T1000 (cell line): ENCODE results near the gene ABCC11.
"Not testable (repeated sequence)": the region's sequence is repeated elsewhere in the genome, so short reads cannot be mapped to it uniquely, and the experiment has no call there.

ENCODE experiments used
- DNase-seq: peaks from one replicate; lab custom pipeline; 2025; ENCODE audit warnings: mixed read lengths; lab: John Stamatoyannopoulos, UW

Gene ABCC11

DNA sequence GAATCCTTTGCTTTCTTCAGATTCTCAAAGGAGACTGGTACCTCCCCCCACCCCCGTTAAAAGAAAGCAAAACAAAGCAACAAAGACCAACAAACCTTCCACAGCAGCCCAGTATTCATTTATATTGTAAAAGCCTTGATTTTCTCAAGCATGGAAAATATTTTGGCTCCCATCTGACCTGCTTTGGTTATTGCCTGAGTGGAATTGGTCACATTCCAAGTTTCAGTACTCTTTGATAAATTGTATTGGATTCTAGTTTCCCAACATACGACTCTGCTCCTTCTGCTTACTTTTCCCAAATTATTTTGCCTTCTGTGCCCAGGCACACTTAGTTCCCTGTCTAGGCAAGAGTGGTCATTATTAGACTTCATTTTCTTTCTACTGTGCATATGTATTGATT, 1.3 kb downstream of the ABCC11 start:
- no peak for DNase-seq

- DNase-seq = no peak
Observed at GRCh38 chr16:48244863-48245195, 2.5 kb downstream of the ABCC11 start.

- DNase-seq = peak; percentile 62
Observed at GRCh38 chr16:48244080-48244862, 3.1 kb downstream of the ABCC11 start, which contains the start of gene LONP2. Gene LONP2 (plus strand): TSS chr16:48244300. CDS start chr16:48244389, 89 bp downstream.

DNA sequence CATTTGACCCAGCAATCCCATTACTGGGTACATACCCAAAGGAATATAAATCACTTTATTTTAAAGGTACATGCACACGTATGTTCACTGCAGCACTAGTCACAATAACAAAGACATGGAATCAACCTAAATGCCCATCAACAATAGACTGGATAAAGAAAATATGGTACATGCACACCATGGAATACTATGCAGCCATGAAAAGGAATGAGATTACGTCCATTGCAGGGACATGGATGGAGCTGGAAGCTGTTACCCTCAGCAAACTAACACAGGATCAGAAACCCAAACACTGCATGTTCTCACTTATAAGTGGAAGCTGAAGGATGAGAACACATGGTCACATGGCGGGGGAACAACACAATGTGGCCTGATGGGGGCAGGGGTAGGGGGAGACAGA, 7.2 kb downstream of the ABCC11 start:
- DNase-seq = not testable (repeated sequence)

DNA sequence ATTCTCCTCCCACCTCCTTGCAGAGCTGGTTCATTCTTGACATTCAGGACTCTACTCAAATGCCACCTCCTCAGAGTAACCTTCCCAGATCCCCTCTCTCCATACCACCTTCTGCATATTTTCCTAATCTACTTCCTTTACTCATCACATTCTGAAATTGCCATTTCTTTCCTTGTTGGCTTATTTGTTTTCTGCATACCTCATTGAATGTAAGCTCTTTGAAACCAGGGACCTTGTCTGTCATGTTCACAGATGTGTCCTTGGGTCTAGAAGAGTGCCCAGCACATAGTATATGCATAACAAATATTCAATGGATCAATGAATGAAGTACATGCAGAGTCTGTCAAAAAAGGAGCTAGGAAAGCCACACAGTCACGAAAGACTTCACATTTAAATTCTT, 11.1 kb downstream of the ABCC11 start:
- DNase-seq = no peak

GRCh38 chr16:48235556-48236136, 11.7 kb downstream of the ABCC11 start:
- DNase-seq = no peak

GRCh38 chr16:48235058-48235555, 12.2 kb downstream of the ABCC11 start:
- no peak for DNase-seq

DNA sequence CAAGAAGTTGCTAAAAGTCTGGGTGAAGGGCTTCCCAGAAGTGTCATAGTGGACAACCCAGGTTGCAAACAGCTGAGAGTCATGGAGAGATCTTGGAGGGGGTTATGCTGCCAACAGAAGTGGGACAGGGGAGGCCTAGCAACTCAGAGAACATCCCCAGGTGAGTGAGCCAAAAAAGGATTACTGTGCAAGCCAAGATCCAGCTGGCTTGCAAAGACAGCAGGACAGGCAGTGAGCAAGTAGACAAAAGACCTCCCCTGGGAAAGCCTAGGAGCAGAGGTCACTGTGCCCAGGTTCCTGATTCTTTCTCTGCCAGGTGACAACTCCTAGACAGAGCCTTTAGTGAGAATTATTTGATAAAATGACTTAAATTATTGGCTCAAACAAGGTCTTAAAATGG, 12.7 kb downstream of the ABCC11 start:
- DNase-seq = no peak

DNA sequence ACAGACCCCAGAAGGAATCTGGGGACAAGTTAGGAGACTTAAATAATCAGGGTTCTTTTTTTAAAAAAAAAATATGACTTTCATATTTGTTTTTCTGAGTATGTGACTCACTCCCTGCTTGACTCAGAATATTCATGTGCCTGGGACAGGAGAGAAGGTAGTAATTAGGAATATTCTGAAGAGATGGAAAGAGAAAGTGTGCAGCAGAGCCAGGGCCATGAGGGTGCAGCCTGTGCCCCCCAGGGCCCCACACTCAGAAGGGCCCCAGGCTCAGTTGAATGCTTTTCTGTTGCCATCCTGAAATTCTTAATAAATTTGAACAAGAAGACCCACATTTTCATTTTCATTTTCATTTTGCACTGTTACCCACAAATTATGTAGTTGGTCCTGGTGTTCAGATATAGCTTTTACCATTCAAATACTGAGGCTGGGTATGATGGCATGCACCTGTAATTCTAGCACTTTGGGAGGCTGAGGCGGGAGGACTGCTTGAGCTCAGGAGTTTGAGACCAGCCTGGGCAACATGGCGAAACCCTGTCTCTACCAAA, 14.8 kb downstream of the ABCC11 start:
- no peak for DNase-seq

GRCh38 chr16:48231727-48232492, 15.4 kb downstream of the ABCC11 start:
- no peak for DNase-seq

- no peak for DNase-seq
Observed at GRCh38 chr16:48225456-48225855, 21.9 kb downstream of the ABCC11 start.

- no peak for DNase-seq
Observed at GRCh38 chr16:48223490-48223889, 23.8 kb downstream of the ABCC11 start.

GRCh38 chr16:48220891-48221290, 26.4 kb downstream of the ABCC11 start:
- DNase-seq = no peak

- DNase-seq = no peak
Observed at GRCh38 chr16:48218473-48218872, 28.9 kb downstream of the ABCC11 start.

DNA sequence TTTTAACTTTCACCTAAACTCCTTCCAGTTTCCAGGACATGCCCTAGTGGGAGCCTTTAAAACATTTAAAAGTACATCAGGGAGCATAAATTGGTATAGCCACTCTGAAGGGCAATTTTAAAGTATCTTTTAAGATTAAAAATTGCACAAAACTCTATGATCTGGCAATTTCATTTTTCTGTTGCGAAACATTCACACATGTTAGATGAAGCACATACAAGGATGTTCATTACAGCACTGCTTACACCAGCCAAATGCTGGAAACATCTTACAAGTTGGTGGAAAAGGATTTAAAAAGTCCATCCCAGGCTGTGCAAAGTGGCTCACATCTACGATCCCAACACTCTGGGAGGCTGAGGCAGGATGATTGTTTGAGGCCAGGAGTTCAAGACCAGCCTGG, 29.6 kb downstream of the ABCC11 start:
- DNase-seq = no peak

DNA sequence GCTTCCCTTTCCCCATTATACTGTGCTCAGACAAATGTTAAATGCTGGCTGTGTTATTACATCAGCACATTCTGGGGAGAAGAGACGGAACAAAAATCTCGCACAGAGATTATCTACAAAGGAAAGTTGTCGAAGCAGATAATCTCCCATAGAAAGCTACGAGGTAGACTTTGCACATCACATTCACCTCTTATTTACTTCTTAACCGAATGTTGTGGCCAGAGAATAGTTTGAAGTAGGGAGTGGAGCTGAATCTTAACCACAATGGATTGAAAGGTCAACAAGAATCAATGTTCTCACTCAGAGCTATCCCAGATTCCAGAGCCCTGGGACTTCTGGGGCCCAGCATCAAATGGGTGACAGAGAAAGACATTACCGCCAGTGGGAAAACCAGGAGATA, 31.6 kb downstream of the ABCC11 start:
- DNase-seq = no peak

- no peak for DNase-seq
Observed at GRCh38 chr16:48212033-48212432, 35.3 kb downstream of the ABCC11 start.

GRCh38 chr16:48210747-48211146, 36.6 kb downstream of the ABCC11 start:
- no peak for DNase-seq

- no peak for DNase-seq
Observed at GRCh38 chr16:48206594-48207242, 40.6 kb downstream of the ABCC11 start.

DNA sequence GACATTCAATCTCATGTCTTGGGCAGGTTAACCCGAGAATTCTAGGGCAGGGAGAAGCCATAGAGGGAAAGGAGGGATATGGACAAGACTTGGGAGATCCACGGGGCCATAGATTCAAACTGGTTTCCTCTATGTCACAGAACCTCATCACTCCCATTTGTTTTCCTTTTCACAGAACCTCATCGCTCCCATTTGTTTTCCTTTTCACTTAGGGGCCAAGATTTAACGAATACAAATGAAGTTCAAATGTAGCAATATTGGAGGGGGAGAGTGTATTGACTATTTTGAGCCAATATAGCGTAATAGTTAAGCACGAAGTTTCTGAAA, 42.6 kb downstream of the ABCC11 start:
- DNase-seq = no peak

GRCh38 chr16:48203974-48204824, 43.1 kb downstream of the ABCC11 start:
- no peak for DNase-seq
